HL-60 (cell line): ENCODE data around the gene RDH16.
"Not testable (repeated sequence)": the region's sequence is repeated elsewhere in the genome, so short reads cannot be mapped to it uniquely, and the experiment has no call there.

Experiments used
- POLR2AphosphoS5 ChIP-seq: IDR thresholded peaks from 2 replicates; pipeline ENCODE4 v1.6.1; 2012; ENCODE audit warnings: low read depth
- SPI1 ChIP-seq: IDR thresholded peaks from 2 replicates; pipeline ENCODE4 v1.6.1; 2012; ENCODE audit warnings: low read depth, mild to moderate bottlenecking, borderline replicate concordance
- TF ChIP-seq, protein P1 (sequence below): IDR thresholded peaks from one replicate; pipeline ENCODE4 v1.5.1; 2011; ENCODE audit warnings: low read length, control low read depth, inconsistent platforms; ENCODE audit not compliant: insufficient read depth
- TF ChIP-seq, protein P2 (sequence below): IDR thresholded peaks from 2 replicates; pipeline ENCODE4 v1.6.1; 2012; ENCODE audit warnings: low read depth; ENCODE audit not compliant: insufficient replicate concordance

DNA sequence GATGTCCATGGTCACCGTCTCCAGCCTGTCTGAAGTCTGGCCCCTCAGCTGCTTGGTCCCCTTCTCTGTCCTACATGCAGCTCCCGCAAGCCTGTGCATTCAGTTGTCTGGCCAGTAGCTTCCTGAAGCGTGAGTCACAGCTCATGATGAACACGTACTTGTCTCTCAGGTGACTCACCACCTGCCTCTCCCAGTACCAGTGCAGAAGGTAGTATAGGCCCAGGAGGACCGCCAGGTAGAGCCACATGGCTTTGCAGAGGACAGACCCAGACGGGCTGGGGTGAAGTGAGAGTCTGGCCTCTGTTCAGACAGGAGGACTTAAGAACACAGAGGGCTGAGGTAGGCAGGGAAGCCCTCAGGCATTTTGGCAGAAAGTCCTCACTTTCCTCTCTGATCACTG lies 28.3 kb upstream of the RDH16 start:
- TF ChIP-seq, protein P1, sequence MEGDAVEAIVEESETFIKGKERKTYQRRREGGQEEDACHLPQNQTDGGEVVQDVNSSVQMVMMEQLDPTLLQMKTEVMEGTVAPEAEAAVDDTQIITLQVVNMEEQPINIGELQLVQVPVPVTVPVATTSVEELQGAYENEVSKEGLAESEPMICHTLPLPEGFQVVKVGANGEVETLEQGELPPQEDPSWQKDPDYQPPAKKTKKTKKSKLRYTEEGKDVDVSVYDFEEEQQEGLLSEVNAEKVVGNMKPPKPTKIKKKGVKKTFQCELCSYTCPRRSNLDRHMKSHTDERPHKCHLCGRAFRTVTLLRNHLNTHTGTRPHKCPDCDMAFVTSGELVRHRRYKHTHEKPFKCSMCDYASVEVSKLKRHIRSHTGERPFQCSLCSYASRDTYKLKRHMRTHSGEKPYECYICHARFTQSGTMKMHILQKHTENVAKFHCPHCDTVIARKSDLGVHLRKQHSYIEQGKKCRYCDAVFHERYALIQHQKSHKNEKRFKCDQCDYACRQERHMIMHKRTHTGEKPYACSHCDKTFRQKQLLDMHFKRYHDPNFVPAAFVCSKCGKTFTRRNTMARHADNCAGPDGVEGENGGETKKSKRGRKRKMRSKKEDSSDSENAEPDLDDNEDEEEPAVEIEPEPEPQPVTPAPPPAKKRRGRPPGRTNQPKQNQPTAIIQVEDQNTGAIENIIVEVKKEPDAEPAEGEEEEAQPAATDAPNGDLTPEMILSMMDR, result not testable (repeated sequence)
- TF ChIP-seq SPI1, POLR2AphosphoS5: not testable (repeated sequence)
- TF ChIP-seq, protein P2, sequence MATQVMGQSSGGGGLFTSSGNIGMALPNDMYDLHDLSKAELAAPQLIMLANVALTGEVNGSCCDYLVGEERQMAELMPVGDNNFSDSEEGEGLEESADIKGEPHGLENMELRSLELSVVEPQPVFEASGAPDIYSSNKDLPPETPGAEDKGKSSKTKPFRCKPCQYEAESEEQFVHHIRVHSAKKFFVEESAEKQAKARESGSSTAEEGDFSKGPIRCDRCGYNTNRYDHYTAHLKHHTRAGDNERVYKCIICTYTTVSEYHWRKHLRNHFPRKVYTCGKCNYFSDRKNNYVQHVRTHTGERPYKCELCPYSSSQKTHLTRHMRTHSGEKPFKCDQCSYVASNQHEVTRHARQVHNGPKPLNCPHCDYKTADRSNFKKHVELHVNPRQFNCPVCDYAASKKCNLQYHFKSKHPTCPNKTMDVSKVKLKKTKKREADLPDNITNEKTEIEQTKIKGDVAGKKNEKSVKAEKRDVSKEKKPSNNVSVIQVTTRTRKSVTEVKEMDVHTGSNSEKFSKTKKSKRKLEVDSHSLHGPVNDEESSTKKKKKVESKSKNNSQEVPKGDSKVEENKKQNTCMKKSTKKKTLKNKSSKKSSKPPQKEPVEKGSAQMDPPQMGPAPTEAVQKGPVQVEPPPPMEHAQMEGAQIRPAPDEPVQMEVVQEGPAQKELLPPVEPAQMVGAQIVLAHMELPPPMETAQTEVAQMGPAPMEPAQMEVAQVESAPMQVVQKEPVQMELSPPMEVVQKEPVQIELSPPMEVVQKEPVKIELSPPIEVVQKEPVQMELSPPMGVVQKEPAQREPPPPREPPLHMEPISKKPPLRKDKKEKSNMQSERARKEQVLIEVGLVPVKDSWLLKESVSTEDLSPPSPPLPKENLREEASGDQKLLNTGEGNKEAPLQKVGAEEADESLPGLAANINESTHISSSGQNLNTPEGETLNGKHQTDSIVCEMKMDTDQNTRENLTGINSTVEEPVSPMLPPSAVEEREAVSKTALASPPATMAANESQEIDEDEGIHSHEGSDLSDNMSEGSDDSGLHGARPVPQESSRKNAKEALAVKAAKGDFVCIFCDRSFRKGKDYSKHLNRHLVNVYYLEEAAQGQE, result not testable (repeated sequence)
